HG02840 (cell line): ENCODE results near the gene PHGDH.
"Not testable (repeated sequence)": the region's sequence is repeated elsewhere in the genome, so short reads cannot be mapped to it uniquely, and the experiment has no call there.

Source experiments
- ATAC-seq: cut with Tn5 transposase; IDR thresholded peaks from one replicate; pipeline ENCODE4 v1.9.1; 2021; ENCODE audit warnings: mild to moderate bottlenecking, moderate library complexity, moderate number of reproducible peaks; ENCODE audit not compliant: unreplicated experiment, low FRiP score

PHGDH gene

DNA sequence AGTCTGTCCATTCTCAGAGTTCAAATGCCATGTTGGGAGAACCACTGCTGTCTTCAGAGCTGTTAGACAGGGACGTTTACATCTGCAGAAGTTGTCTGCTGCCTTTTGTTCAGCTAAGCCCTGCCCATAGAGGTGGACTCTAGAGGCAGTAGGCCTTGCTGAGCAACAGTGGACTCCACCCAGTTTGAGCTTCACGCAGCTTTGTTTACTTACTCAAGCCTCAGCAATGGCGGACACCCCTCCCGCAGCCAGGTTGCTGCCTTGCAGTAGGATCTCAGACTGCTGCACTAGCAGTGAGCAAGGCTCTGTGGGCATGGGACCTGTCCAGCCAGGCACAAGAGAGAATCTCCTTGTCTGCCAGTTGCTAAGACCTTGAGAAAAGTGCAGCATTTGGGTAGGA lies 14.9 kb upstream of the PHGDH start:
- ATAC-seq: not testable (repeated sequence)

DNA sequence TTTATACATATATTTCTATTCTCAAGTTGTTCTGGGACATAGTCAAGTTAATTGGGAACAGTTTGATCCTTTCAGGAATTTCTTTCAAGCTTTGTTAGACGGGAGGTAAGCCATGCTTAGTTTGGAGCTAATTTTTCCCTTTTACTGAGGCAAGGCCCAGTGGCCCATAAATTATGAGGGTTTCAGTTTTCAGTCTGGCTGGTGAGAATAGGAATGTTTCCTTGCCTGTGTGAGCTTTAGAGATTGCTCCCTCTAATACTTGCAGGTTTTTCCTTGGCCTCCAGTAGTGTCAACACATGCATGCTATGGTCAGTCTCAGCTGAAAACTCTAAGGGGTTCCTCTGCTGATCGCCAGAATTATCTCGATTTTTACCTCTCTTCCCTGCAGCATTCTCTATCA lies 14.1 kb upstream of the PHGDH start:
- ATAC-seq: no peak

DNA sequence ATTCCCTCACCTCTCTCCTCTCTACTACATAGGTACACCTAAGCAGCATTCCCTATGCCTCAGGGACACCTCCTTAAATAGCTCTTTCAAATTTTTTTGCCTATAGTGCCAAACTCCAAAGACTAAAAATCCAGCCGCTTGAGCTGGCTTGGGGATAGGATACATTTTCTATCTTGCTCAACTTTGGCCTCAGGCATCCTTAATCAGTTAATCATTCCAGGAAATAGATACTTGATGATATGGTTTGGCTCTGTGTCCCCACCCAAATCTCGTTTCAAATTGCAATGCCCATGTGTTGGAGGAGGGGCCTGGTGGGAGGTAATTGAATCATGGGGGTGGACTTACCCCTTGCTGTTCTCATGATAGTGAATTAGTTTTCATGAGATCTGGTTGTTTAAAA lies 11.4 kb upstream of the PHGDH start:
- no peak for ATAC-seq

DNA sequence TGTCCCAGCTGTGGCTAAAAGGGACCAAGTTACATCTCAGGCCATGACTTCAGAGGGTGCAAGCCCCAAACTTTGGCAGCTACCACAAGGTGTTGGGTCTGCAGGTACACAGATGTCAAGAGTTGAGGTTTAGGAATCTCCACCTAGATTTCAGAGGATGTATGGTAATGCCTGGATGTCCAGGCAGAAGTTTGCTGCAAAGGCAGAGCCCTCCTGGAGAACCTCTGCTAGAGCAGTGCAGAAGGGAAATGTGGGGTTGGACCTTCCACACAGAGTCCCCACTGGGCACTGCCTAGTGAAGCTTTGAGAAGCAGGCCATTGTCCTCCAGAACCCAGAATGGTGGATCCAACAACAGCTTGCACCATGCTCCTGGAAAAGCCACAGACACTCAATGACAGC lies 10.1 kb upstream of the PHGDH start:
- no peak for ATAC-seq

DNA sequence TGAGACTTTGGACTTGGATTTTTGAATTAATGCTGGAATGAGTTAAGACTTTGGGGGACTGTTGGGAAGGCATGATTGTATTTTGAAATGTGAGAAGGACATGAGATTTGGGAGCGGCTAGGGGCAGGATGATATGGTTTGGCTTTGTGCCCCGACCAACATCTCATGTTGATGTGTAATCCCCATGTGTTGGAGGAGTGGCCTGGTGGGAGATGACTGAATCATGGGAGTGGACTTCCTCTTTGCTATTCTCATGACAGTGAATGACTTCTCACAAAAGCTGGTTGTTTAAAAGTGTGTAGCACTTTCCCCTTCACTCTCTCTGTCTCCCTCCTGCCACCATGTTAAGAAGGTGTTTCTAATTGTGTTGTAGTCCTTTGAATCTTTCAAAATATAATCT lies 9.3 kb upstream of the PHGDH start:
- no peak for ATAC-seq

DNA sequence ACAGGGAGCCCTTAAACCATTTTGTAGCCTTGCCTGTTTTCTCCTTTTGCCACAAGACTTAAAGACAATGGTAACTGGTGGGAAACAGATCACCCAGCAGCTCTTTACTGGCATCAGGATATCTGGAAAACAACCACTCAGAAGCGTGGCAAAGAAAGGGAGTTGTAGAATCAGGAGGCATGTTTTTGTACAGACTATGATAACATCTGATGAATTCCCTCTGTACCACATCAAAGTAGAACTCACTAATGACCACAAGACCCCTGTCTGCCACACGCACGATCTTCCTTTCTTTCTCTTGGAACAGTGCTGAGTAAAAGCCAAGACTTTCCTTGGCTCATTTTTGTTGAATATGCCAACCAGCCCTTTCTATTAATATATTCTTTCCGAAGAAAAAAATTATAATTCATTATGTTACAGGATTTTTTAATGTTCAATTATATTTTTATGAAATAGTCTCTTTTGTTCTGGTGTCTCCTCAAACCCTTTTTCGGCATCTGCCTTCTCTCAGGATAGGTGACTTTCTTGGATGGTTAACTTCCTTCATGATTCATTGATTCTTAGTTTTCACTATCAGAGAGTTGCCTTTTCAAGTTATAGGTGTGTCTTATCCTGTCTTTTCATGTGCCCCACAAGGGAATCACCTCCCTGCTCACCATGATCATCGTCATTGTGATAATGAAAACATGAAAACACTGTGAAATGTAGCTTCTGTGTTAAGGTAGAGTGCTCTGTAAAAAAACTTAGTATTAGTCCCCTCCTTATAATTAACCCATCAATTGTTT lies 7.9 kb upstream of the PHGDH start:
- ATAC-seq: no peak

DNA sequence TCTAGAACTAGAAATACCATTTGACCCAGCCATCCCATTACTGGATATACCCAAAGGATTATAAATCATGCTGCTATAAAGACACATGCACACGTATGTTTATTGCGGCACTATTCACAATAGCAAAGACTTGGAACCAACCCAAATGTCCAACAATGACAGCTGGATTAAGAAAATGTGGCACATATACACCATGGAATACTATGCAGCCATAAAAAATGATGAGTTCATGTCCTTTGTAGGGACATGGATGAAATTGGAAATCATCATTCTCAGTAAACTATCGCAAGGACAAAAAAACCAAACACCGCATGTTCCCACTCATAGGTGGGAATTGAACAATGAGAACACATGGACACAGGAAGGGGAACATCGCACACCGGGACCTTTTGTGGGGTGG lies 5.1 kb upstream of the PHGDH start:
- ATAC-seq: not testable (repeated sequence)

DNA sequence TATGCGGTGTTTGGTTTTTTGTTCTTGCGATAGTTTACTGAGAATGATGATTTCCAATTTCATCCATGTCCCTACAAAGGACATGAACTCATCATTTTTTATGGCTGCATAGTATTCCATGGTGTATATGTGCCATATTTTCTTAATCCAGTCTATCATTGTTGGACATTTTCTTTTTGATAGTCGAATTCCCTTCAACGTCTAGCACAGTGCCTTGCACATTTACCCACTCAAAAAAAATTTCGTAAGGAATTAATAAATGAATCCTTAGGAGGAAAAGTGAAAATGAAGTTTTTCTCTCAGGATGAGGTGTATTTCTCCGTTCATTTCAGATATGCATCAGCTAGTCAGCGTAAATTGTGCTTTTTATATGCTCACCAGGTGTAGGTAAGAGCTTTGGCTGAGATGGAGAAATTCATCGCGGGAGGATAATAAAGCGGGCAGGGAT lies 354 bp upstream of the PHGDH start:
- ATAC-seq: not testable (repeated sequence)

DNA sequence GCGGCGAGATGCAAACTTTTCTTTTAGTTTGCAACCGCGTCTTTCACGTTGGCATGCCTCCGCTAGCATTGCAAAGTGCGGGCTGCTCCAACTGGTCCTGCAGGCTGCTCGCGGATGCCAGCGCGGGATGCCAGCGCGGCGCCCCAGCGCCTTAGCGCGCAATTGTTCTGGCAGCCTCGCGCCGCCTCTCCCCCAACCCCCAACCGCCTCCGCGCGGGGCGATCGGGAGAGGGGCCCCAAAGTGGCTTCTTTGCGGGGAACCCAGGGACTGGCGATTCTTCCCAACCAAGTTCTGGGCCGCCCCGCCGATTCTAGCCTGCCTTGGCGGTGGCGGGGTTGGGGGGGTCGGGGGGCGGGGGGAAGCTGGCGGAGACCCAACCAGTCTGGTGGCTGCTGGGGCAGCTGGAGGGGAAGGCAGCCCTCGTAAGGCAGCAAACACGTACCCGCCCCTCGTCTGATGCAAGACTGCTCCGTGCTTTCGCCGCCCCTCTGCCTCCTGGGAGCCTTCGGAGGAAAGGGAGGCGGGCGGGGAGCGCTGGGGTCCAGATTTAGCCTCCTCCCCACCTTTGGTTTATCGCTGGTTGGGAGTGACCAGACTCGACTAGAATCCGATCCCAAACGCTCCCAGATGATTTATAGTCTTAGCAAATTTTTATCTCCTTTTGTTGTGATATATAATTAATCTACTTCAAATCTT lies 756 bp downstream of the PHGDH start:
- ATAC-seq: no peak

DNA sequence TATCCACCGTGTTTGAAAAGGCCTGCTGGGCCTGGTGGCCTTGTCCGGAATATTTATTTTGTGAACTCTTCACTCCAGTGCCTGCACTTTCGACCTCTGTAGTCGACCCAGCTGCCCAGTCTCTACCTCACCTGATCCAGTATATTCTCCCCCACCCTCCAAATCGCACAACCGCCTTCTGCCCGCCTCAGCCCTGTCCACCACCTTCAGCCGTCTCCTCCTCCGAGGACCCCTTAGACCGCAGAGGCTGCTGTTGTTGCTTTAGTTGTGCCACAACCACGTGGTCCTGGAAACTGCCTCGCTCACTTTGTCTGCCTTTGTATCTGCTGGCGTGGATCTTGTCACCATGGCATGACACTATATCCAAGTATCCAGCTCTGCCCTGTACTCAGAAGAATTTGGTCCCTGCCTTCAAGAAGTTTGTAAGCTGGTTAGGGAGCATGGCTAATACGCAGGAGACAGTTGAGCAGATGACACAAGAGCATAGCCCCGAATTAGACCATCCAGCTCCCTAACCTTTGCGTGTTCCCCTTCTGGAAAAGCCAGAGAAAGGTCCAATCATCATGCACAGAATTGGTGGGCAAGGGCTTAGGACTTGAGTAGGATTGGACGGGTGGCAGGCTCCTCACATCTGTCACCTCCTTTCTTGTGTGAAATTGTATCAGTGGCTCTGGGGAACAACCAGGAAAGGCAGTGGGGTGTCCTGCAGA lies 1.5 kb downstream of the PHGDH start:
- ATAC-seq: no peak

DNA sequence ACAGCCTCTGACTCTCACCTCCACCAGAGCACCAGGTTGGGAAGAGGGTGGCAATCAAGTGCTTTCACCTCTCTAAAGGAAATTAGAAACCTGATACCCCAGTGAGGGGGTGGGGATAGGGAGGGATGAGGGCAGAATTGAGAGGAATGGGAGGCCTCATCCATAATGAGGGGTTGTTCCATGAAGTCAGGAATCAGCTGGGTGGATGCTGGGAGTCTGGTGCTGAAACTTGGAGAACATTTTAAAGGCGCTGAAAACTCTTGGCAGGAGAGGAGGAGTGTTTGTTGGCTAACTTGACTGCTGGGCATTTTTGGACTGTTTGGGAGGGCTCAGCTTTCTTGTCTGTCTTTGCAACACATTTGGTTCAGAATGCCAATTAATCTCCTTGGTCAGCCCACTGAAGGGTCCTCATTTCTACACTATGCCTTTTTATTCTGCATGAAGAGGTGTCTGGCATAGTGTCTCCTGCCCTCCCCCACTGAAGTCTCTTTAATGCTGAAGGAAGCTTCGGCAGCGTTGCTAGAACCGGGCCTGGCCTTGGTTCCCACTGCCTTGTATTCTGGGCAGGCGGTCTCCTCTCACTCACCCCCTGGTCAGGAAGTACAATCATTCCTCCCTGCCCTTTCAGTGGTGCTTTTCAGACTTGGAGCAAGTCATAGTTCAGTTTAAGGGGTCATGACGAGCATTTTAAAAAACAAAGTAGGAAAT lies 2.2 kb downstream of the PHGDH start:
- ATAC-seq: no peak

DNA sequence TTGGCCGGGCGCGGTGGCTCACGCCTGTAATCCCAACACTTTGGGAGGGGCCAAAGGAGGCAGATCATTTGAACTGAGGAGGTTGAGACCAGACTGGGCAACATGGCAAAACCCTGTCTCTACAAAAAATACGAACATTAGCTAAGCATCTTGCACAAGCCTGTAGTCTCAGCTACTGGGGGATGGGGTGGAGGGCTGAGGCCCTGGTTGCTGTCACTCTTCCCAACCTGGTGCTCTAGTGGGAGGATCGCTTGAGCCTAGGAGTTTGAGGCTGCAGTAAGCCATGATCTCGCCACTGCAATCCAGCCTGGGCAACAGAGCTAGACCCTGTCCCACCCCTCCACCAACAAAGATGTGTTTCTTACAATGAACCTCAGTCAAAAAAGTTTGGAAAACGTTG lies 2.8 kb downstream of the PHGDH start:
- no peak for ATAC-seq

DNA sequence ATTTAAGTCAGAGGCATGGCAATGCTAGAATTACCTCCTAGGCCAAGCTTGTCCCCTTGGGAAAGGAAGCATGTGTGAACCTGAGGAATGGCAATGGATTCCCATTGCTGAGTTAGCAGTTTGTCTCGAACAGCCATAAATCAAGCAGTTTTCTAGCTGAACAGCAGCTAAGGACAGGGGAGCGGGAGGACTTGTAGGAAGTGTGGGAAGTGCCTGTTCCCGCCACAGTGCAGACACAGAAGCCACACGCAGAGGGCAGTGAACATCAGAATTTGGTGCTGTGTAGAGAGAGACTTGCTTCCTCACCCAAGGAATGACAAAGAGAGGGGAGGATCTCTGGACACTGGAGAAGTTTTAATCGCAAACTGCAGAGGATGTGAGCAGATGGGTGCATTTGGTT lies 3.8 kb downstream of the PHGDH start:
- ATAC-seq: no peak

DNA sequence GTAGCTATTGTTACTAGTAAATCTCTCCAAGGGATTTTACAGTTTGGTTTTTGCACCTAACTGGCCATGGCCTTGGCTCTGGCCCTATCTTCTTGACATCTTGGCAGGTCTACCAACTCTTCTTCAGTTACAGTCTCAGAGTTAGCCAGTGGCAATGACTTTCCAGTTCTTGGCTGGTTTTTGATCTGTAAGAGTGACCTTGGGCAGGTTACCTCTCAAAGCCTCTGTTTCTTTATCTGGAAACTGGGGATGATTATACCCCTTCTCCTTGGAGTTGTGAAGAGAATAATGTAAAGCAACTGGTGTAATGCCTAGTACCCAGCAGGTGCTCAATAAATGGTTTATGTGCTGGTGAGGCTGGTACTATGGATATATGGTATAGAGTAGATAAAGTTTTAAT lies 6.7 kb downstream of the PHGDH start:
- ATAC-seq: no peak

DNA sequence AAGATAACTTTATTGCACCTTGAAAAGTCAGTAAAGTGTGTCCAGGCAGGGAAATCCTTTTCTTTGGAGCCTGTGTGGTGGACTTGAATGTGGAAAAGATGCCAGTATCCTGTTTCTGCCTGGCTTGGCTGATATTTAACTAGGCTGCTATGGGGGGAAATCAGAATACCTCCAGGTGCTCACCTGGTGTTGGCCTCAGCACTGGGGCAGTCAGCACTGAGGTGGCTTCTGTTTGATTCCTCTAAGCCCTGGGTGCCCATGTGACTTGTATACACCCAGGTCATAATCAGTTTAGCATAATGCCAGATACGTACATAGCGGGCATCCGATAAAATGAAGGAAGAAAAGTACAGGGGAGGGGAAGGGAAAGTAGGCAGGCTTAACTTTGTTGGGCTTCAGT lies 7.2 kb downstream of the PHGDH start:
- no peak for ATAC-seq

DNA sequence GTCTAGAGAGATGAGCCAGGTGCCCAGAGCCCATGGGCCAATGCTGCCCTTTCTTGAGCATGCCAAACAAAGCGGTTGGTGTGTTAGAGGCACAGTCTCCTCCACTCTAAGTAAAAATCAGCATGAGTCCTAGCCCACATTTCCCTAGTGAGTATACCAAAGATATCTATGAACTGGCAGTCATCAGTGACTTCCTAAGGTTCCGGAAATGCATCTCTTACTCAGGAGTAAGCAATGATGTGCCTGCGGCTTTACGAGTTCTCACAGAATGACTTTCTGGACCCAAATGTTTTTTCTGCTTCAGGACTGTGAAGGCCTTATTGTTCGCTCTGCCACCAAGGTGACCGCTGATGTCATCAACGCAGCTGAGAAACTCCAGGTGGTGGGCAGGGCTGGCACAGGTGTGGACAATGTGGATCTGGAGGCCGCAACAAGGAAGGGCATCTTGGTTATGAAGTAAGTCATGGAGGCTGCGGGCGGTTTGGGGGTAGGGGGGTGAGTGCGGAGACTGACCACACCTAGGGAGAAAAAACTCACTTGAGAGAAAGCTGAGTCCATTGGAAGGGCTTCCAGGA lies 9.2 kb downstream of the PHGDH start:
- ATAC-seq: no peak

DNA sequence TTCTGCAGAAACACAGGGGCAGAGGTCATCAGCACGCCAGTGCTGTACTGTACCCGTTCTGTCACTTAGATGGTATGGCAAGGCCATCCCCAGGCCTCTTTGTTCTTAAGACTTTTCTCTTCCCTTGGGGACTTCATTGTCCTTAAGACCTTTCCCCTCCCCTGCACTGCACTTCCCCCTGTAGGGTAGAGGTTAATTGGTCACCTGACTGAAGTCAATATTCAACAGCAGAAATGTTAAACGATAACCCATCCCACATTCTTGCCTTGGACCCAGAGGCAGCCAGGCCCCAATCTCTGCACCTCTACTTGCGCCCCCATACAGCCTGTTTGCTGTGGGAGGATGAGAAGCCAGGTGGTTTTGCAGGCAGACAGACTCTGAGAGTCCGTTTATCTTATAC lies 10.2 kb downstream of the PHGDH start:
- no peak for ATAC-seq

DNA sequence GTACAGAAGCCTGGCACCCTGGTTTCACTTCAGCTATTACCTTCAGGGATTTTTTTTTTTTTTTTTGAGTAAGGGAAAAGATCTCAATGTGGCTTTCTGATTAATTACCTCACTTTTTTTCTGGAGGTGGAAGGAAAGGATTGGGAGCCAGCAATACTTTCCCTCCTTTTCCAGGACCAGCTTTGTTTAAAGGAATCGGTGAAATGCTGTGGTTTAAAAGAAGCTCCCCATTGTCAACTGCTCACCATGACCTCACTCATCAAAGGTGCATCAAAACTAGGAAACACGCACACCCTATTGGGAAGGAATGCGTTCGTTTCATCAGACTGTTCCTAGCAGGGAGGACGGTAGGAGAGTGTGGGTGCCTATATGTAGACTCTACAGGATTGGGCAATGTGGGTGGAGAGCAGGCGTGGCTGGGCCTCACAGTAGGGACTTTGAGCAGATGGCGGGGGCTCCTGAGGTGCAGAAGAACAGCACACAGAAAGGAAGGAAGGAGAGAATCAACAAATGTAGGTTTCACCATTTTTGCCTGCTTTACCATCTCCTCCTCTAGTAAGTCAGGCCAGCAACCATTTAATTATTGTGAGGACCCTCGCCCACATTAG lies 13.0 kb downstream of the PHGDH start:
- ATAC-seq: no peak

DNA sequence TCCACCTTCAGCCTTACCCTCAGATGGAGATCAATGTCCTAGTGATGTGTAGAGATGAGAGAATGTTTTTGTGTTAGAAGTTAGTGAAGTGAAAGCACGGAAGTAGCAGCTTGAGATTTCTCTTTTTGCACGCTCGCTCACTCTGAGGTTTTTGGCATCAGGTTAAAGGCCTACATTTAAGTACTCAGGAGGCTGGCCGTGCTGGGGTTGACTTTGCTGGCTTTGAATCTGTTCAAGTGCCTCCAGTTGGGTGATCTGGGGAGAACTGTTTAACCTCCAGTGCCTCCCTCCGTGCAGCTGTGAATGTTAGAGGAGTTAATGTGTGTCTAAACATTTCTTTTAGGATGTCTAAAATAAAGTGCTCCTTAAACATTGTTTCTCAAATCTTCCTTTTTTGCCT lies 13.9 kb downstream of the PHGDH start:
- no peak for ATAC-seq

DNA sequence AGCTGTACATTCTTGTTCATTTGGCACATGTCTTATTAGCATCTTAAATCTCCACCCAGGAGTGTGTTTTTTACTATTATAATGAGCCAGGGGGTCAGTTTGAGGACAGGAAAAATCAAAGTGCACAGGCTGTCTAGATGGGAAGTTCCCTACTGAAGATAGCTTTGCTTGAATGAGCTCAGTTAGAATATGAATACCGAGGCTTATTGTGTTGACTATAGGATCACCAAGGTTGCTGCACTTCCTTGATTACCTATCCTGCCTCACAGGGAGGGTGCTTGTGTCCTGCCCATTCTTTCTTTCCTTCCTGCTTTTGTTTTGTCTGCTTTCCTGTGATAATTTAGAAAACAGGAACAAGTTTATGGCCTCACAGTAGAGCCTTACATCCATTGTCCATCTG lies 16.3 kb downstream of the PHGDH start:
- ATAC-seq: no peak
